ENCODE data around the gene PFDN2.

Gene PFDN2

GRCh38 chr1:161117759-161118581 lies at the start of gene PFDN2, which contains the start of gene NIT1:
Gene PFDN2 (minus strand): TSS chr1:161118037. CDS start chr1:161118026, 11 bp downstream.
Gene NIT1 (plus strand): TSS chr1:161118105. CDS start chr1:161118177, 72 bp downstream.
- H3K9ac ChIP-seq (ENCODE audit: low read length) = peak within 1 kb of the TSS; percentile 87
- H3K27me3 ChIP-seq (ENCODE audit: control insufficient read depth in 1 of 2, insufficient read depth in 2 of 2, low read length in 2 of 2) = no peaks in the 10 kb centered on the region
- peaks cover 32% of the 10 kb centered on the region for H3K36me3 ChIP-seq (ENCODE audit: insufficient read depth, low read length)
- peak within 1 kb of the TSS; percentile 99 for H3K27ac ChIP-seq (ENCODE audit: low read depth, low read length)
- H3K4me1 ChIP-seq (ENCODE audit: insufficient read depth, low read length) = peaks cover 43% of the 10 kb centered on the region
- H3K4me3 ChIP-seq (ENCODE audit: low read depth in 1 of 2, low read length in 2 of 2) = peak within 1 kb of the TSS; percentile 96 to 99
- no peaks in the 10 kb centered on the region for H3K9me3 ChIP-seq (ENCODE audit: low read length)

- no peaks in the 10 kb centered on the region for H3K9me3 ChIP-seq (ENCODE audit: low read length)
- peak overlapping the region; percentile 95 for H3K27ac ChIP-seq (ENCODE audit: low read depth, low read length)
- H3K27me3 ChIP-seq (ENCODE audit: control insufficient read depth in 1 of 2, insufficient read depth in 2 of 2, low read length in 2 of 2) = no peaks in the 10 kb centered on the region
- H3K9ac ChIP-seq (ENCODE audit: low read length) = peak overlapping the region; percentile 94
- peak overlapping the region; percentile 73 to 93 for H3K4me3 ChIP-seq (ENCODE audit: low read depth in 1 of 2, low read length in 2 of 2)
- peaks cover 20% of the 10 kb centered on the region for H3K4me1 ChIP-seq (ENCODE audit: insufficient read depth, low read length)
- peaks cover 61% of the 10 kb centered on the region for H3K36me3 ChIP-seq (ENCODE audit: insufficient read depth, low read length)
Observed at GRCh38 chr1:161166669-161167548, 49.1 kb upstream of the PFDN2 start.

- H3K9me3 ChIP-seq (ENCODE audit: low read length) = no peaks in the 10 kb centered on the region
- no peaks in the 10 kb centered on the region for H3K27me3 ChIP-seq (ENCODE audit: control insufficient read depth in 1 of 2, insufficient read depth in 2 of 2, low read length in 2 of 2)
- H3K4me3 ChIP-seq (ENCODE audit: low read depth in 1 of 2, low read length in 2 of 2) = peak within 1 kb of the TSS; percentile 73 to 93
- H3K36me3 ChIP-seq (ENCODE audit: insufficient read depth, low read length) = peaks cover 57% of the 10 kb centered on the region
- peak within 1 kb of the TSS; percentile 94 for H3K9ac ChIP-seq (ENCODE audit: low read length)
- peak within 1 kb of the TSS; percentile 95 for H3K27ac ChIP-seq (ENCODE audit: low read depth, low read length)
- peaks cover 25% of the 10 kb centered on the region for H3K4me1 ChIP-seq (ENCODE audit: insufficient read depth, low read length)
Observed at GRCh38 chr1:161165742-161166668, 48.2 kb upstream of the PFDN2 start, which contains the start of gene PPOX. Gene PPOX (plus strand): TSS chr1:161166426. CDS start chr1:161166848, 422 bp downstream.

- peak overlapping the region; percentile 95 for H3K27ac ChIP-seq (ENCODE audit: low read depth, low read length)
- H3K4me3 ChIP-seq (ENCODE audit: low read depth in 1 of 2, low read length in 2 of 2) = peak overlapping the region in 1 of 2 donors; percentile 93
- peaks cover 52% of the 10 kb centered on the region for H3K36me3 ChIP-seq (ENCODE audit: insufficient read depth, low read length)
- no peak overlapping the region for H3K9ac ChIP-seq (ENCODE audit: low read length)
- H3K9me3 ChIP-seq (ENCODE audit: low read length) = no peaks in the 10 kb centered on the region
- peaks cover 35% of the 10 kb centered on the region for H3K4me1 ChIP-seq (ENCODE audit: insufficient read depth, low read length)
- no peaks in the 10 kb centered on the region for H3K27me3 ChIP-seq (ENCODE audit: control insufficient read depth in 1 of 2, insufficient read depth in 2 of 2, low read length in 2 of 2)
Observed at GRCh38 chr1:161164901-161165610, 47.2 kb upstream of the PFDN2 start.

- Histone ChIP-seq H3K27me3 (ENCODE audit: control insufficient read depth in 1 of 2, insufficient read depth in 2 of 2, low read length in 2 of 2) (no peaks in the 10 kb centered on the region), H3K9me3 (ENCODE audit: low read length) (no peaks in the 10 kb centered on the region), H3K4me3 (ENCODE audit: low read depth in 1 of 2, low read length in 2 of 2) (no peak overlapping the region), H3K27ac (ENCODE audit: low read depth, low read length) (no peak overlapping the region), H3K4me1 (ENCODE audit: insufficient read depth, low read length) (peaks cover 39% of the 10 kb centered on the region), H3K9ac (ENCODE audit: low read length) (no peak overlapping the region), H3K36me3 (ENCODE audit: insufficient read depth, low read length) (peaks cover 40% of the 10 kb centered on the region)
Observed at GRCh38 chr1:161163793-161164192, 46.0 kb upstream of the PFDN2 start.

- no peaks in the 10 kb centered on the region for H3K9me3 ChIP-seq (ENCODE audit: low read length)
- H3K9ac ChIP-seq (ENCODE audit: low read length) = no peak overlapping the region
- H3K36me3 ChIP-seq (ENCODE audit: insufficient read depth, low read length) = peaks cover 47% of the 10 kb centered on the region
- no peak overlapping the region for H3K27ac ChIP-seq (ENCODE audit: low read depth, low read length)
- no peaks in the 10 kb centered on the region for H3K27me3 ChIP-seq (ENCODE audit: control insufficient read depth in 1 of 2, insufficient read depth in 2 of 2, low read length in 2 of 2)
- H3K4me1 ChIP-seq (ENCODE audit: insufficient read depth, low read length) = peaks cover 42% of the 10 kb centered on the region
- no peak overlapping the region for H3K4me3 ChIP-seq (ENCODE audit: low read depth in 1 of 2, low read length in 2 of 2)
Observed at GRCh38 chr1:161162806-161163205, 45.0 kb upstream of the PFDN2 start.

GRCh38 chr1:161162052-161162451 lies 44.2 kb upstream of the PFDN2 start:
- no peaks in the 10 kb centered on the region for H3K27me3 ChIP-seq (ENCODE audit: control insufficient read depth in 1 of 2, insufficient read depth in 2 of 2, low read length in 2 of 2)
- H3K4me1 ChIP-seq (ENCODE audit: insufficient read depth, low read length) = peaks cover 34% of the 10 kb centered on the region

GRCh38 chr1:161161652-161162051 lies 43.8 kb upstream of the PFDN2 start:
- Histone ChIP-seq H3K27ac (ENCODE audit: low read depth, low read length) (no peak overlapping the region), H3K9ac (ENCODE audit: low read length) (no peak overlapping the region), H3K4me3 (ENCODE audit: low read depth in 1 of 2, low read length in 2 of 2) (no peak overlapping the region), H3K4me1 (ENCODE audit: insufficient read depth, low read length) (peaks cover 32% of the 10 kb centered on the region), H3K36me3 (ENCODE audit: insufficient read depth, low read length) (peaks cover 55% of the 10 kb centered on the region), H3K27me3 (ENCODE audit: control insufficient read depth in 1 of 2, insufficient read depth in 2 of 2, low read length in 2 of 2) (no peaks in the 10 kb centered on the region), H3K9me3 (ENCODE audit: low read length) (no peaks in the 10 kb centered on the region)

More at GRCh38 chr1:161162052-161162451, 44.2 kb upstream of the PFDN2 start:
- Histone ChIP-seq H3K4me3 (ENCODE audit: low read depth in 1 of 2, low read length in 2 of 2) (no peak overlapping the region), H3K9ac (ENCODE audit: low read length) (no peak overlapping the region), H3K27ac (ENCODE audit: low read depth, low read length) (no peak overlapping the region), H3K9me3 (ENCODE audit: low read length) (no peaks in the 10 kb centered on the region), H3K36me3 (ENCODE audit: insufficient read depth, low read length) (peaks cover 52% of the 10 kb centered on the region)

GRCh38 chr1:161160671-161161145 lies 42.9 kb upstream of the PFDN2 start:
- no peak overlapping the region for H3K9ac ChIP-seq (ENCODE audit: low read length)
- no peaks in the 10 kb centered on the region for H3K27me3 ChIP-seq (ENCODE audit: control insufficient read depth in 1 of 2, insufficient read depth in 2 of 2, low read length in 2 of 2)
- H3K4me3 ChIP-seq (ENCODE audit: low read depth in 1 of 2, low read length in 2 of 2) = peak overlapping the region in 1 of 2 donors; percentile 64
- H3K9me3 ChIP-seq (ENCODE audit: low read length) = no peaks in the 10 kb centered on the region
- H3K36me3 ChIP-seq (ENCODE audit: insufficient read depth, low read length) = peaks cover 55% of the 10 kb centered on the region
- no peak overlapping the region for H3K27ac ChIP-seq (ENCODE audit: low read depth, low read length)
- H3K4me1 ChIP-seq (ENCODE audit: insufficient read depth, low read length) = peaks cover 32% of the 10 kb centered on the region

GRCh38 chr1:161159913-161160243 lies 42.0 kb upstream of the PFDN2 start:
- H3K9ac ChIP-seq (ENCODE audit: low read length) = peak overlapping the region; percentile 79
- H3K4me3 ChIP-seq (ENCODE audit: low read depth in 1 of 2, low read length in 2 of 2) = peak overlapping the region; percentile 64 to 85
- no peaks in the 10 kb centered on the region for H3K27me3 ChIP-seq (ENCODE audit: control insufficient read depth in 1 of 2, insufficient read depth in 2 of 2, low read length in 2 of 2)
- no peaks in the 10 kb centered on the region for H3K9me3 ChIP-seq (ENCODE audit: low read length)
- H3K4me1 ChIP-seq (ENCODE audit: insufficient read depth, low read length) = peaks cover 27% of the 10 kb centered on the region
- H3K27ac ChIP-seq (ENCODE audit: low read depth, low read length) = peak overlapping the region; percentile 85
- peaks cover 54% of the 10 kb centered on the region for H3K36me3 ChIP-seq (ENCODE audit: insufficient read depth, low read length)

All from muscle layer of colon (tissue), 2 donors.